Endothelial cell of umbilical vein (primary cell): ENCODE results near the gene C1orf53. TPM values are rescaled to one million over a fixed set of nuclear protein-coding genes. Genes with fewer than 3 reads are reported as not detected.

Source experiments
- BruUV-seq: library from RNA; stranded (reverse); fragments of 400-500 nt; replicated peaks from 2 replicates; lab custom pipeline; 2021; lab: Mats Ljungman, UMichigan
- CTCF ChIA-PET: fragments of 300-600, 350-600 bp; sonication (Branson Sonifier 250); formaldehyde crosslinking; loops from one replicate; lab custom pipeline; 2021; ENCODE audit warnings: antibody characterized with exemption, inconsistent platforms; lab: Charles Lee
- POLR2A ChIA-PET: fragments of 300-600, 350-600 bp; sonication (Branson Sonifier 250); formaldehyde crosslinking; loops from one replicate; lab custom pipeline; 2021; ENCODE audit warnings: antibody characterized with exemption, inconsistent platforms; lab: Charles Lee
- DNase-seq: peaks from one replicate; pipeline ENCODE4 v3.0.0-alpha.2; 2011; ENCODE audit warnings: low read depth, low spot score
- FAIRE-seq: peaks from 2 replicates; lab custom pipeline; 2011; peaks lifted over from hg19 to GRCh38; lab: Jason Lieb, UNC
- H2AFZ ChIP-seq: 2 replicates; pipeline ENCODE4 v1.6.0; 2012; ENCODE audit warnings: low read depth, low read length, control low read depth, inconsistent platforms
- H3K27ac ChIP-seq: 2 replicates; pipeline ENCODE4 v1.5.1; 2011; ENCODE audit warnings: low read depth, mild to moderate bottlenecking, control low read depth, low read length, moderate library complexity; ENCODE audit not compliant: insufficient read depth
- H3K27me3 ChIP-seq, 2 experiments: 2 replicates each; pipeline versions ENCODE4 v1.6.0 to v1.6.1; 2011; ENCODE audit warnings: low read length in 2 of 2, mixed read lengths in 1 of 2; ENCODE audit not compliant: control insufficient read depth in 2 of 2, insufficient read depth in 2 of 2
- H3K36me3 ChIP-seq, 2 experiments: 2 replicates in 1 of 2; 3 replicates in 1 of 2; pipeline ENCODE4 v1.5.1; 2011; ENCODE audit warnings: low read length in 2 of 2, mild to moderate bottlenecking in 1 of 2, moderate library complexity in 1 of 2; ENCODE audit not compliant: control insufficient read depth in 2 of 2, insufficient read depth in 2 of 2; ENCODE audit errors: extremely low read depth in 1 of 2
- H3K4me1 ChIP-seq: 3 replicates; pipeline ENCODE4 v1.5.1; 2011; ENCODE audit warnings: mild to moderate bottlenecking, low read length; ENCODE audit not compliant: control insufficient read depth, insufficient read depth; ENCODE audit errors: extremely low read depth
- H3K4me2 ChIP-seq: 2 replicates; pipeline ENCODE4 v1.6.1; 2011; ENCODE audit warnings: low read length, control low read depth, mixed read lengths; ENCODE audit not compliant: insufficient read depth
- H3K4me3 ChIP-seq, 3 experiments: fragments of 200-600 bp in 1 of 3; sonication (generic), shearing (Covaris generic) in 1 of 3; replicated peaks in 1 of 3; 2 replicates each; pipeline ENCODE4 v1.5.1; 2011 to 2016; ENCODE audit warnings: control low read depth in 3 of 3, low read length in 3 of 3, mild to moderate bottlenecking in 2 of 3, inconsistent platforms in 1 of 3, low read depth in 1 of 3, moderate library complexity in 1 of 3; ENCODE audit not compliant: insufficient read depth in 1 of 3
- H3K79me2 ChIP-seq: 2 replicates; pipeline ENCODE4 v1.6.0; 2012; ENCODE audit warnings: low read length, inconsistent platforms; ENCODE audit not compliant: control insufficient read depth, insufficient read depth
- H3K9ac ChIP-seq: replicated peaks from 2 replicates; pipeline ENCODE3; 2011; ENCODE audit warnings: low read length, control low read depth; ENCODE audit not compliant: insufficient read depth; ENCODE audit errors: extremely low read depth
- H3K9me1 ChIP-seq: replicated peaks from 3 replicates; pipeline ENCODE4 v1.6.0; 2011; ENCODE audit warnings: mild to moderate bottlenecking, low read length; ENCODE audit not compliant: control insufficient read depth, insufficient read depth; ENCODE audit errors: extremely low read depth
- H3K9me3 ChIP-seq: replicated peaks from 2 replicates; pipeline ENCODE4 v1.5.1; 2012; ENCODE audit warnings: low read length, inconsistent platforms; ENCODE audit not compliant: control insufficient read depth, insufficient read depth
- H4K20me1 ChIP-seq: replicated peaks from 2 replicates; pipeline ENCODE3; 2011; ENCODE audit warnings: mild to moderate bottlenecking, low read length; ENCODE audit not compliant: control insufficient read depth, insufficient read depth; ENCODE audit errors: extremely low read depth
- EZH2 ChIP-seq: IDR thresholded peaks from 2 replicates; pipeline ENCODE4 v1.6.1; 2012; ENCODE audit warnings: borderline replicate concordance, low read depth, mild to moderate bottlenecking, moderate library complexity, low read length, inconsistent platforms; ENCODE audit not compliant: severe bottlenecking
- FOS ChIP-seq: IDR thresholded peaks from 2 replicates; pipeline ENCODE4 v1.6.1; 2011; ENCODE audit warnings: mild to moderate bottlenecking, low read length, moderate library complexity, borderline replicate concordance; ENCODE audit not compliant: insufficient read depth
- GATA2 ChIP-seq: IDR thresholded peaks from 2 replicates; pipeline ENCODE4 v1.7.0; 2011; ENCODE audit warnings: low read depth, mild to moderate bottlenecking, moderate library complexity, mixed read lengths, low read length; ENCODE audit not compliant: insufficient read length, insufficient read depth
- JUN ChIP-seq: IDR thresholded peaks from 2 replicates; pipeline ENCODE4 v1.6.1; 2011; ENCODE audit warnings: borderline replicate concordance, low read depth; ENCODE audit not compliant: insufficient read length, insufficient read depth
- MYC ChIP-seq: IDR thresholded peaks from one replicate; pipeline ENCODE4 v1.6.1; 2011; ENCODE audit warnings: mild to moderate bottlenecking, low read depth, low read length
- POLR2A ChIP-seq: IDR thresholded peaks from 2 replicates; pipeline ENCODE4 v1.6.1; 2012; ENCODE audit warnings: low read depth, mild to moderate bottlenecking, control low read depth, low read length
- POLR2AphosphoS5 ChIP-seq: IDR thresholded peaks from 2 replicates; pipeline ENCODE4 v1.6.1; 2012; ENCODE audit warnings: low read depth, mild to moderate bottlenecking, control low read depth, low read length, moderate library complexity; ENCODE audit not compliant: insufficient read depth
- dilution Hi-C: fragments of 300-500 bp; cut with MboI; formaldehyde crosslinking; loops from one replicate; pipeline ENCODE4 v1.15.0; 2019; ENCODE audit warnings: low sequenced_read_pairs; ENCODE audit not compliant: extremely low pct_ligation_motif_present
- intact Hi-C: fragments of 100-400 bp; cut with micrococcal nuclease; formaldehyde crosslinking; loops from one replicate; pipeline ENCODE4 v1.10.0; 2022
- polyA plus RNA-seq, 4 experiments: library from polyadenylated mRNA; depleted of rRNA in 3 of 4; stranded (reverse) in 3 of 4; unstranded in 1 of 4; fragments of >200 nt; gene quantifications; 2 replicates each; pipeline versions ENCODE4 v1.2.1 to v1.2.3, GENCODE V29; 2011 to 2012; ENCODE audit warnings: missing spikeins in 1 of 4
- total RNA-seq: library from RNA; stranded (reverse); gene quantifications from 2 replicates; pipeline ENCODE4 v1.2.3, GENCODE V29; 2021
- TF ChIP-seq, protein P1 (sequence below), 2 donors: IDR thresholded peaks; 1 replicate in 1 of 2; 2 replicates in 1 of 2; pipeline ENCODE4 v1.5.1; 2011; ENCODE audit warnings: low read length in 2 of 2, mild to moderate bottlenecking in 2 of 2, moderate library complexity in 2 of 2, control low read depth in 1 of 2, inconsistent platforms in 1 of 2, low read depth in 1 of 2; ENCODE audit not compliant: insufficient read depth in 1 of 2; ENCODE audit errors: extremely low read depth in 1 of 2
- TF ChIP-seq, protein P2 (sequence below): IDR thresholded peaks from 2 replicates; pipeline ENCODE4 v1.6.1; 2011; ENCODE audit not compliant: insufficient read depth, insufficient read length

C1orf53 gene
- total and polyA plus RNA-seq, 2 donors (not counting 3 experiments of a cell fraction or from before 2014, with no cell fraction given) = 3.5 to 6.5 TPM

- DNase-seq = no peak
- no peaks in the 10 kb centered on the region for H3K9me3 ChIP-seq
- no peak overlapping the region for H2AFZ ChIP-seq
- no peak overlapping the region for H3K4me3 ChIP-seq
- no peak for FAIRE-seq
- no peaks in the 10 kb centered on the region for H3K79me2 ChIP-seq
- TF ChIP-seq EZH2 (no peak), GATA2 (no peak), MYC (no peak), JUN (no peak), POLR2AphosphoS5 (no peak), FOS (no peak), POLR2A (no peak)
- TF ChIP-seq, protein P1, sequence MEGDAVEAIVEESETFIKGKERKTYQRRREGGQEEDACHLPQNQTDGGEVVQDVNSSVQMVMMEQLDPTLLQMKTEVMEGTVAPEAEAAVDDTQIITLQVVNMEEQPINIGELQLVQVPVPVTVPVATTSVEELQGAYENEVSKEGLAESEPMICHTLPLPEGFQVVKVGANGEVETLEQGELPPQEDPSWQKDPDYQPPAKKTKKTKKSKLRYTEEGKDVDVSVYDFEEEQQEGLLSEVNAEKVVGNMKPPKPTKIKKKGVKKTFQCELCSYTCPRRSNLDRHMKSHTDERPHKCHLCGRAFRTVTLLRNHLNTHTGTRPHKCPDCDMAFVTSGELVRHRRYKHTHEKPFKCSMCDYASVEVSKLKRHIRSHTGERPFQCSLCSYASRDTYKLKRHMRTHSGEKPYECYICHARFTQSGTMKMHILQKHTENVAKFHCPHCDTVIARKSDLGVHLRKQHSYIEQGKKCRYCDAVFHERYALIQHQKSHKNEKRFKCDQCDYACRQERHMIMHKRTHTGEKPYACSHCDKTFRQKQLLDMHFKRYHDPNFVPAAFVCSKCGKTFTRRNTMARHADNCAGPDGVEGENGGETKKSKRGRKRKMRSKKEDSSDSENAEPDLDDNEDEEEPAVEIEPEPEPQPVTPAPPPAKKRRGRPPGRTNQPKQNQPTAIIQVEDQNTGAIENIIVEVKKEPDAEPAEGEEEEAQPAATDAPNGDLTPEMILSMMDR (IDR thresholded peaks at IDR 0.05; ENCODE audit: extremely low read depth in 1 of 2, insufficient read depth in 1 of 2, low read depth in 1 of 2, low read length in 2 of 2) = no peak
- TF ChIP-seq, protein P2, sequence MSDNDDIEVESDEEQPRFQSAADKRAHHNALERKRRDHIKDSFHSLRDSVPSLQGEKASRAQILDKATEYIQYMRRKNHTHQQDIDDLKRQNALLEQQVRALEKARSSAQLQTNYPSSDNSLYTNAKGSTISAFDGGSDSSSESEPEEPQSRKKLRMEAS = no peak
- no peaks in the 10 kb centered on the region for H3K36me3 ChIP-seq
- no peak overlapping the region for H3K4me2 ChIP-seq
- dilution Hi-C loops (no loop called here), intact Hi-C loops (no loop called here)
- no peaks in the 10 kb centered on the region for H4K20me1 ChIP-seq
- BruUV-seq = no TSS peak
- H3K9me1 ChIP-seq = no peaks in the 10 kb centered on the region
- H3K9ac ChIP-seq = no peak overlapping the region
- no peaks in the 10 kb centered on the region for H3K4me1 ChIP-seq
- no peaks in the 10 kb centered on the region for H3K27me3 ChIP-seq
- H3K27ac ChIP-seq = no peak overlapping the region
- CTCF ChIA-PET = no interaction called here
- POLR2A ChIA-PET = no interaction called here
Observed at GRCh38 chr1:197892684-197893083, 9.7 kb upstream of the C1orf53 start.
